ENCODE results near the gene NDC1. TPM values are rescaled to one million over a fixed set of nuclear protein-coding genes. Genes with fewer than 3 reads are reported as not detected.
"Not testable (repeated sequence)": the region's sequence is repeated elsewhere in the genome, so short reads cannot be mapped to it uniquely, and the experiment has no call there.

Gene NDC1
- total RNA-seq, 1 donor from 2014 or later = 14.8 TPM

DNA sequence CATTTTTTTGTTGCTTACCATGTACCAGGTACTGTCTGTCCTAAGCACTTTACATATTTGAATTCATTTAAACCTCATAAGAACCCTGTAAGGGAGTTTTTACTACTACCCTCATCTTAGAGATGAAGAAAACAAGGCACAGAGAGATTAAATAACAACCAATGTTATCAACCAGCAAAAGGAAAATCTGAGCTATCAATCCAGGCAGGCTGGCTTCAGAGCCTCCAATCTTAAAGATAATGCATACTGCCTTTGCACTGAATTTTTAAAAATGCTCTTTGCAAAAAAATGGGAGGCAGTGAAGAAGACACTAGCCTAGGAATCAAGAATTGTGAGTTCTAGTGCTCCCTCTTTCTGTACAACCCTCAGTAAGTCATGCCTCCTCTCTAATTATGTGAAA lies 18.7 kb downstream of the NDC1 start:
- Histone ChIP-seq H3K27ac (ENCODE audit: low read depth, low read length) (no peak overlapping the region), H3K4me3 (ENCODE audit: insufficient read depth, low read depth, low read length) (no peak overlapping the region), H3K4me2 (ENCODE audit: low read length) (no peak overlapping the region), H3K9ac (ENCODE audit: low read length) (no peak overlapping the region), H3K79me2 (ENCODE audit: insufficient read depth, low read length) (peaks cover 9% of the 10 kb centered on the region), H2AFZ (ENCODE audit: low read depth, low read length) (no peak overlapping the region), H4K20me1 (ENCODE audit: insufficient read depth, low read length) (peaks cover 4% of the 10 kb centered on the region), H3K36me3 (ENCODE audit: insufficient read depth, low read length) (peaks cover 13% of the 10 kb centered on the region), H3K4me1 (ENCODE audit: insufficient read depth, low read length) (no peaks in the 10 kb centered on the region), H3K9me3 (ENCODE audit: insufficient read depth, low read depth, low read length) (no peaks in the 10 kb centered on the region), H3K27me3 (ENCODE audit: insufficient read depth, low read length) (no peaks in the 10 kb centered on the region)
- DNase-seq (ENCODE audit: low read depth) (no peak), FAIRE-seq (no peak)
- Mint-ChIP-seq H3K27me3 (ENCODE audit: low read depth, unreplicated experiment) (no peaks in the 10 kb centered on the region), H3K27ac (ENCODE audit: unreplicated experiment) (no peak overlapping the region), H3K9me3 (ENCODE audit: unreplicated experiment) (no peaks in the 10 kb centered on the region), H3K36me3 (ENCODE audit: low read depth, unreplicated experiment) (peaks cover 8% of the 10 kb centered on the region), H3K4me3 (ENCODE audit: unreplicated experiment) (no peak overlapping the region), H3K4me1 (ENCODE audit: low read depth, unreplicated experiment) (no peaks in the 10 kb centered on the region)
- no peak for TF ChIP-seq EZH2 (IDR thresholded peaks at IDR 0.05; ENCODE audit: insufficient read depth, low read length)
- TF ChIP-seq, protein P1, sequence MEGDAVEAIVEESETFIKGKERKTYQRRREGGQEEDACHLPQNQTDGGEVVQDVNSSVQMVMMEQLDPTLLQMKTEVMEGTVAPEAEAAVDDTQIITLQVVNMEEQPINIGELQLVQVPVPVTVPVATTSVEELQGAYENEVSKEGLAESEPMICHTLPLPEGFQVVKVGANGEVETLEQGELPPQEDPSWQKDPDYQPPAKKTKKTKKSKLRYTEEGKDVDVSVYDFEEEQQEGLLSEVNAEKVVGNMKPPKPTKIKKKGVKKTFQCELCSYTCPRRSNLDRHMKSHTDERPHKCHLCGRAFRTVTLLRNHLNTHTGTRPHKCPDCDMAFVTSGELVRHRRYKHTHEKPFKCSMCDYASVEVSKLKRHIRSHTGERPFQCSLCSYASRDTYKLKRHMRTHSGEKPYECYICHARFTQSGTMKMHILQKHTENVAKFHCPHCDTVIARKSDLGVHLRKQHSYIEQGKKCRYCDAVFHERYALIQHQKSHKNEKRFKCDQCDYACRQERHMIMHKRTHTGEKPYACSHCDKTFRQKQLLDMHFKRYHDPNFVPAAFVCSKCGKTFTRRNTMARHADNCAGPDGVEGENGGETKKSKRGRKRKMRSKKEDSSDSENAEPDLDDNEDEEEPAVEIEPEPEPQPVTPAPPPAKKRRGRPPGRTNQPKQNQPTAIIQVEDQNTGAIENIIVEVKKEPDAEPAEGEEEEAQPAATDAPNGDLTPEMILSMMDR (IDR thresholded peaks at IDR 0.05; ENCODE audit: insufficient read depth, low read depth, low read length) = no peak

DNA sequence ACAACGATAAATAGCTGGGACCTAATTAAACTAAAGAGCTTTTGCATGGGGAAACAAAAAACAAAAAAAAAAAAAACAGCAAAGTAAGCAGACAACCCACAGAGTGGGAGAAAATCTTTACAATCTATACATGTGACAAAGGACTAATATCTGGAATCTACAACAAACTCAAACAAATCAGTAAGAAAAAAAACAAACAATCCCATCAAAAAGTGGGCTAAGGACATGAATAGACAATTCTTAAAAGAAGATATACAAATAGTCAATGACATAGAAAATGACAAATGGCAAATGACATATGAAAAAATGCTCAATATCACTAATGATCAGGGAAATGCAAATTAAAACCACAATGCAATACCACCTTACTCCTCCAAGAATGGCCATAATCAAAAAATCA lies 21.5 kb downstream of the NDC1 start:
- not testable (repeated sequence) for H3K4me1 Mint-ChIP-seq (ENCODE audit: low read depth, unreplicated experiment); H3K4me1 ChIP-seq (ENCODE audit: insufficient read depth, low read length); H2AFZ ChIP-seq (ENCODE audit: low read depth, low read length); H3K27me3 ChIP-seq (ENCODE audit: insufficient read depth, low read length); H3K27me3 Mint-ChIP-seq (ENCODE audit: low read depth, unreplicated experiment); H4K20me1 ChIP-seq (ENCODE audit: insufficient read depth, low read length); H3K27ac Mint-ChIP-seq (ENCODE audit: unreplicated experiment); H3K4me2 ChIP-seq (ENCODE audit: low read length); H3K4me3 Mint-ChIP-seq (ENCODE audit: unreplicated experiment); DNase-seq (ENCODE audit: low read depth); H3K9me3 Mint-ChIP-seq (ENCODE audit: unreplicated experiment); H3K9me3 ChIP-seq (ENCODE audit: insufficient read depth, low read depth, low read length); H3K4me3 ChIP-seq (ENCODE audit: insufficient read depth, low read depth, low read length); FAIRE-seq; H3K79me2 ChIP-seq (ENCODE audit: insufficient read depth, low read length); H3K36me3 ChIP-seq (ENCODE audit: insufficient read depth, low read length); H3K9ac ChIP-seq (ENCODE audit: low read length); H3K27ac ChIP-seq (ENCODE audit: low read depth, low read length)
- H3K36me3 Mint-ChIP-seq (ENCODE audit: low read depth, unreplicated experiment) = peaks cover 12% of the 10 kb centered on the region

DNA sequence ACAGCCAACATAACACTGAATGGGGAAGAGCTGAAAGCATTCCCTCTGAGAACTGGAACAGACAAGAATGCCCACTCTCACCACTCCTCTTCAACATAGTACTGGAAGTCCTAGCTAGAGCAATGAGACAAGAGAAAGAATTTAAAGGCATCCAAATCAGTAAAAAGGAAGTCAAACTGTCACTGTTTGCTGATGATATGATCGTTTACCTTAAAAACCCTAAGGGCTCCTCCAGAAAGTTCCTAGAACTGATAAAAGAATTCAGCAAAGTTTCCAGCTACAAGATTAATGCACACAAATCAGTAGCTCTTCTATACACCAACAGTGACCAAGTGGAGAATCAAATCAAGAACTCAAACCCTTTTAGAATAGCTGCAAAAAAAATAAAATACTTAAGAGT lies 22.6 kb downstream of the NDC1 start:
- H3K4me3 ChIP-seq (ENCODE audit: insufficient read depth, low read depth, low read length); H3K27me3 Mint-ChIP-seq (ENCODE audit: low read depth, unreplicated experiment); H3K9ac ChIP-seq (ENCODE audit: low read length); H3K27ac Mint-ChIP-seq (ENCODE audit: unreplicated experiment); H4K20me1 ChIP-seq (ENCODE audit: insufficient read depth, low read length); H2AFZ ChIP-seq (ENCODE audit: low read depth, low read length); H3K9me3 ChIP-seq (ENCODE audit: insufficient read depth, low read depth, low read length); H3K4me3 Mint-ChIP-seq (ENCODE audit: unreplicated experiment); FAIRE-seq; H3K27ac ChIP-seq (ENCODE audit: low read depth, low read length); H3K4me1 Mint-ChIP-seq (ENCODE audit: low read depth, unreplicated experiment); H3K79me2 ChIP-seq (ENCODE audit: insufficient read depth, low read length); H3K4me2 ChIP-seq (ENCODE audit: low read length); H3K9me3 Mint-ChIP-seq (ENCODE audit: unreplicated experiment); H3K36me3 ChIP-seq (ENCODE audit: insufficient read depth, low read length); DNase-seq (ENCODE audit: low read depth); H3K27me3 ChIP-seq (ENCODE audit: insufficient read depth, low read length); H3K4me1 ChIP-seq (ENCODE audit: insufficient read depth, low read length): not testable (repeated sequence)
- peaks cover 20% of the 10 kb centered on the region for H3K36me3 Mint-ChIP-seq (ENCODE audit: low read depth, unreplicated experiment)

DNA sequence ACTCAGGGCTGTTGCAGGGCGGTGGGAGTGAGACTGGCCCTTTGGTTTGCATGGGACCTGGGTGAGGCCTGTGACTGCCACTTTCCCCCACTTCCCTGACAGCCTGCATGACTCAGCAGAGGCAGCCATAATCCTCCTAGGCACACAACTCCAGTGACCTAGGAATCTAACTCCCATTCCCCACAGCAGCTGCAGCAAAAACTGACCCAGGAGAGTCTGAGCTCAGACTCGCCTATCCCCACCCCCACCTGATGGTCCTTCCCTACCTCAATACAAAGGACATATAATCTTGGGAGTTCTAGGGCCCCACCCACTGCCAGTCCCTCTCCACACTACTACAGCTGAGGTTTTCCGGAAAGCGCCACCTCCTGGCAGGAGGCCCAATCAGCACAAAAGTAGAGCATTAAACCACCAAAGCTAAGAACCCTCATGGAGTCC lies 26.7 kb downstream of the NDC1 start:
- peaks cover 9% of the 10 kb centered on the region for H3K4me1 Mint-ChIP-seq (ENCODE audit: low read depth, unreplicated experiment)
- TF ChIP-seq, protein P1 (IDR thresholded peaks at IDR 0.05; ENCODE audit: insufficient read depth, low read depth, low read length) = no peak
- H3K9me3 Mint-ChIP-seq (ENCODE audit: unreplicated experiment) = no peaks in the 10 kb centered on the region
- no peaks in the 10 kb centered on the region for H3K27me3 Mint-ChIP-seq (ENCODE audit: low read depth, unreplicated experiment)
- H4K20me1 ChIP-seq (ENCODE audit: insufficient read depth, low read length) = no peaks in the 10 kb centered on the region
- H3K4me3 ChIP-seq (ENCODE audit: insufficient read depth, low read depth, low read length) = no peak overlapping the region
- no peaks in the 10 kb centered on the region for H3K27me3 ChIP-seq (ENCODE audit: insufficient read depth, low read length)
- peaks cover 3% of the 10 kb centered on the region for H3K4me1 ChIP-seq (ENCODE audit: insufficient read depth, low read length)
- H2AFZ ChIP-seq (ENCODE audit: low read depth, low read length) = no peak overlapping the region
- no peak overlapping the region for H3K27ac ChIP-seq (ENCODE audit: low read depth, low read length)
- H3K79me2 ChIP-seq (ENCODE audit: insufficient read depth, low read length) = peaks cover 4% of the 10 kb centered on the region
- peak overlapping the region; percentile 22 for H3K27ac Mint-ChIP-seq (ENCODE audit: unreplicated experiment)
- no peak overlapping the region for H3K9ac ChIP-seq (ENCODE audit: low read length)
- peaks cover 17% of the 10 kb centered on the region for H3K36me3 Mint-ChIP-seq (ENCODE audit: low read depth, unreplicated experiment)
- DNase-seq (ENCODE audit: low read depth) = no peak
- H3K4me2 ChIP-seq (ENCODE audit: low read length) = no peak overlapping the region
- no peak for FAIRE-seq
- H3K4me3 Mint-ChIP-seq (ENCODE audit: unreplicated experiment) = no peak overlapping the region
- H3K9me3 ChIP-seq (ENCODE audit: insufficient read depth, low read depth, low read length) = no peaks in the 10 kb centered on the region
- H3K36me3 ChIP-seq (ENCODE audit: insufficient read depth, low read length) = no peaks in the 10 kb centered on the region
